ENCODE measurements around the gene GXYLT2. TPM values are rescaled to one million over a fixed set of nuclear protein-coding genes. Genes with fewer than 3 reads are reported as not detected.

Gene GXYLT2
- total RNA-seq, 3 donors from 2014 or later = 5.3 to 12.5 (median 6.1) TPM

- Histone ChIP-seq H3K36me3 (ENCODE audit: low read depth) (no peaks in the 10 kb centered on the region), H3K4me3 (no peak overlapping the region), H3K9me3 (no peaks in the 10 kb centered on the region), H3K4me1 (ENCODE audit: low read depth) (peaks cover 21% of the 10 kb centered on the region)
- intact Hi-C loops (cut with DNase I, micrococcal nuclease) = no loop called here
- ATAC-seq (no peak), DNase-seq (no peak)
- TF ChIP-seq CTCF (IDR thresholded peaks at IDR 0.05) = no peak
These were observed 105.5 kb downstream of the GXYLT2 start for GRCh38 chr3:72993391-72993790.

GRCh38 chr3:72995337-72995736, 107.5 kb downstream of the GXYLT2 start:
- DNase-seq = peak in 2 of 3 donors; percentile 48 to 59
- no peak overlapping the region for H3K4me3 ChIP-seq
- no peaks in the 10 kb centered on the region for H3K36me3 ChIP-seq (ENCODE audit: low read depth)
- ATAC-seq = peak; percentile 45
- intact Hi-C loops (cut with DNase I, micrococcal nuclease) = no loop called here
- H3K4me1 ChIP-seq (ENCODE audit: low read depth) = peaks cover 40% of the 10 kb centered on the region
- H3K9me3 ChIP-seq = no peaks in the 10 kb centered on the region
- no peak for TF ChIP-seq CTCF (IDR thresholded peaks at IDR 0.05)

GRCh38 chr3:72996121-72996472, 108.3 kb downstream of the GXYLT2 start:
- intact Hi-C loops (cut with DNase I, micrococcal nuclease) = no loop called here
- DNase-seq = peak; percentile 58 to 76 (median 66)
- peaks cover 42% of the 10 kb centered on the region for H3K4me1 ChIP-seq (ENCODE audit: low read depth)
- no peaks in the 10 kb centered on the region for H3K36me3 ChIP-seq (ENCODE audit: low read depth)
- no peak for TF ChIP-seq CTCF (IDR thresholded peaks at IDR 0.05)
- H3K9me3 ChIP-seq = no peaks in the 10 kb centered on the region
- ATAC-seq = peak; percentile 3
- H3K4me3 ChIP-seq = no peak overlapping the region

- TF ChIP-seq CTCF (IDR thresholded peaks at IDR 0.05) = no peak
- H3K36me3 ChIP-seq (ENCODE audit: low read depth) = no peaks in the 10 kb centered on the region
- H3K4me3 ChIP-seq = peak within 1 kb of the TSS; percentile 84
- peak; percentile 91 to 94 (median 93) for DNase-seq
- peaks cover 42% of the 10 kb centered on the region for H3K4me1 ChIP-seq (ENCODE audit: low read depth)
- H3K9me3 ChIP-seq = no peaks in the 10 kb centered on the region
- peak; percentile 98 for ATAC-seq
- intact Hi-C loops (cut with DNase I, micrococcal nuclease) = no loop called here
These were observed 108.9 kb downstream of the GXYLT2 start, which contains the start of gene PPP4R2 for GRCh38 chr3:72996473-72997333. TSS of gene PPP4R2 (plus strand) at chr3:72996811. CDS start at chr3:72997038, 227 bp downstream.

GRCh38 chr3:72997421-72997961, 109.6 kb downstream of the GXYLT2 start:
- H3K36me3 ChIP-seq (ENCODE audit: low read depth) = no peaks in the 10 kb centered on the region
- no peaks in the 10 kb centered on the region for H3K9me3 ChIP-seq
- intact Hi-C loops (cut with DNase I, micrococcal nuclease) = no loop called here
- ATAC-seq = peak; percentile 1
- no peak for TF ChIP-seq CTCF (IDR thresholded peaks at IDR 0.05)
- peaks cover 42% of the 10 kb centered on the region for H3K4me1 ChIP-seq (ENCODE audit: low read depth)
- DNase-seq = peak in 1 of 3 donors; percentile 52
- H3K4me3 ChIP-seq = peak overlapping the region; percentile 84
